Hepatocyte (in vitro differentiated cells): ENCODE measurements around the gene PKP3. TPM values are rescaled to one million over a fixed set of nuclear protein-coding genes. Genes with fewer than 3 reads are reported as not detected.

Experiments
- DNase-seq: peaks from one replicate; pipeline ENCODE4 v3.0.0-alpha.2; 2016; ENCODE audit warnings: low spot score
- H2AFZ ChIP-seq: fragments of 200-600 bp; sonication (generic); 2 replicates; pipeline ENCODE4 v1.6.0; 2016; ENCODE audit warnings: antibody characterized with exemption, mild to moderate bottlenecking
- H3K27ac ChIP-seq: fragments of 200-600 bp; sonication (generic); 2 replicates; pipeline ENCODE4 v1.5.1; 2016; ENCODE audit warnings: mild to moderate bottlenecking
- H3K27me3 ChIP-seq: fragments of 200-600 bp; sonication (generic); 2 replicates; pipeline ENCODE4 v1.6.1; 2016
- H3K36me3 ChIP-seq: fragments of 200-600 bp; sonication (generic); replicated peaks from 2 replicates; pipeline ENCODE4 v1.5.1; 2016; ENCODE audit warnings: low read depth; ENCODE audit not compliant: insufficient read depth
- H3K4me1 ChIP-seq: fragments of 200-600 bp; sonication (generic); 2 replicates; pipeline ENCODE4 v1.5.1; 2016; ENCODE audit warnings: mild to moderate bottlenecking, moderate library complexity; ENCODE audit not compliant: insufficient read depth
- H3K4me2 ChIP-seq: fragments of 200-600 bp; sonication (generic); 2 replicates; pipeline ENCODE4 v1.6.0; 2016
- H3K4me3 ChIP-seq: fragments of 200-600 bp; sonication (generic); 2 replicates; pipeline ENCODE4 v1.5.1; 2016; ENCODE audit warnings: mild to moderate bottlenecking
- H3K79me2 ChIP-seq: fragments of 200-600 bp; sonication (generic); 2 replicates; pipeline ENCODE4 v1.6.0; 2017; ENCODE audit warnings: mild to moderate bottlenecking
- H3K9me2 ChIP-seq: fragments of 200-600 bp; sonication (generic); replicated peaks from 2 replicates; pipeline ENCODE4 v1.6.0; 2017; ENCODE audit warnings: mild to moderate bottlenecking; ENCODE audit not compliant: insufficient read depth
- H3K9me3 ChIP-seq: fragments of 200-600 bp; sonication (generic); 2 replicates; pipeline ENCODE4 v1.5.1; 2016; ENCODE audit warnings: low read depth, mild to moderate bottlenecking
- H4K20me1 ChIP-seq: fragments of 200-600 bp; sonication (generic); 2 replicates; pipeline ENCODE4 v1.6.0; 2016; ENCODE audit warnings: mild to moderate bottlenecking; ENCODE audit not compliant: insufficient read depth, poor library complexity, severe bottlenecking
- EZH2 ChIP-seq: fragments of 200-600 bp; sonication (generic); IDR thresholded peaks from 2 replicates; pipeline ENCODE4 v1.6.1; 2016; ENCODE audit warnings: antibody characterized with exemption, mild to moderate bottlenecking, borderline replicate concordance
- EZH2phosphoT487 ChIP-seq: fragments of 200-600 bp; sonication (generic); IDR thresholded peaks from one replicate; pipeline ENCODE4 v1.6.1; 2018; ENCODE audit warnings: antibody characterized with exemption, mild to moderate bottlenecking, low read depth, moderate library complexity; ENCODE audit not compliant: unreplicated experiment, severe bottlenecking
- WGBS: methylation state at CpG from one replicate; pipeline ENCODE4 v1.1.6; 2016; ENCODE audit warnings: low lambda C conversion rate; ENCODE audit errors: missing lambda C conversion rate; 5-methylcytosine and 5-hydroxymethylcytosine counted together
- polyA plus RNA-seq: library from polyadenylated mRNA; unstranded; fragments of >200 nt; fragmentation: Nextera tagmentation; extraction: Ambion mirVana; gene quantifications from 2 replicates; pipeline ENCODE4 v1.2.1, GENCODE V29; 2016
- total RNA-seq: library from RNA; depleted of rRNA; stranded (reverse); fragments of >200 nt; gene quantifications from 2 replicates; pipeline ENCODE4 v1.2.3, GENCODE V29; 2014
- TF ChIP-seq, protein P1 (sequence below): fragments of 200-600 bp; sonication (generic); IDR thresholded peaks from 2 replicates; pipeline ENCODE4 v1.5.1; 2016; ENCODE audit warnings: antibody characterized with exemption, mild to moderate bottlenecking; ENCODE audit not compliant: poor library complexity

The PKP3 gene
- total and polyA plus RNA-seq, 2 experiments from 2014 or later, result 62.1 to 89.5 TPM

DNA sequence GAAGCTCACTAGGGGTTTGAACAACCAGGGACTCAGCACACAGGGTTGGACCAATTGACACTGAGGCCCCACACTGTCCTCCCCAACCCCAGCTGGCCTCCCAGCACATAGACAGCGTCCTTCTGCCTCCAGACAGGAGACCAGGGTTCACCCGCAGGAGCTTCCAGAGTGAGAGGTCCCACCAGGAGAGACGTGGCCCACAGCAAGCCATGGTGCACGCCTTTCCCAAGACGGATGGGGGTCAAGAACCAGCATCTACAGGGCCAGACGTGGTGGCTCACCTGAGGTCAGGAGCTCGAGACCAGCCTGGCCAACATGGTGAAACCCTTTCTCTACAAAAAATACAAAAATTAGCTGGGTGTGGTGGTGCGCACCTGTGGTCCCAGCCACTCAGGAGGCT is 32.8 kb downstream of the PKP3 start:
- Histone ChIP-seq H3K4me1 (peaks cover 4% of the 10 kb centered on the region), H3K36me3 (no peaks in the 10 kb centered on the region), H3K9me2 (no peaks in the 10 kb centered on the region), H3K4me3 (no peak overlapping the region), H3K27me3 (no peaks in the 10 kb centered on the region), H3K9me3 (no peaks in the 10 kb centered on the region), H3K79me2 (no peaks in the 10 kb centered on the region), H3K27ac (no peak overlapping the region), H4K20me1 (no peaks in the 10 kb centered on the region), H3K4me2 (no peak overlapping the region), H2AFZ (no peak overlapping the region)
- WGBS, result 96% methylated on average over 8 of the region's 8 CpGs
- no peak for DNase-seq
- TF ChIP-seq, protein P1, sequence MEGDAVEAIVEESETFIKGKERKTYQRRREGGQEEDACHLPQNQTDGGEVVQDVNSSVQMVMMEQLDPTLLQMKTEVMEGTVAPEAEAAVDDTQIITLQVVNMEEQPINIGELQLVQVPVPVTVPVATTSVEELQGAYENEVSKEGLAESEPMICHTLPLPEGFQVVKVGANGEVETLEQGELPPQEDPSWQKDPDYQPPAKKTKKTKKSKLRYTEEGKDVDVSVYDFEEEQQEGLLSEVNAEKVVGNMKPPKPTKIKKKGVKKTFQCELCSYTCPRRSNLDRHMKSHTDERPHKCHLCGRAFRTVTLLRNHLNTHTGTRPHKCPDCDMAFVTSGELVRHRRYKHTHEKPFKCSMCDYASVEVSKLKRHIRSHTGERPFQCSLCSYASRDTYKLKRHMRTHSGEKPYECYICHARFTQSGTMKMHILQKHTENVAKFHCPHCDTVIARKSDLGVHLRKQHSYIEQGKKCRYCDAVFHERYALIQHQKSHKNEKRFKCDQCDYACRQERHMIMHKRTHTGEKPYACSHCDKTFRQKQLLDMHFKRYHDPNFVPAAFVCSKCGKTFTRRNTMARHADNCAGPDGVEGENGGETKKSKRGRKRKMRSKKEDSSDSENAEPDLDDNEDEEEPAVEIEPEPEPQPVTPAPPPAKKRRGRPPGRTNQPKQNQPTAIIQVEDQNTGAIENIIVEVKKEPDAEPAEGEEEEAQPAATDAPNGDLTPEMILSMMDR, result no peak

DNA sequence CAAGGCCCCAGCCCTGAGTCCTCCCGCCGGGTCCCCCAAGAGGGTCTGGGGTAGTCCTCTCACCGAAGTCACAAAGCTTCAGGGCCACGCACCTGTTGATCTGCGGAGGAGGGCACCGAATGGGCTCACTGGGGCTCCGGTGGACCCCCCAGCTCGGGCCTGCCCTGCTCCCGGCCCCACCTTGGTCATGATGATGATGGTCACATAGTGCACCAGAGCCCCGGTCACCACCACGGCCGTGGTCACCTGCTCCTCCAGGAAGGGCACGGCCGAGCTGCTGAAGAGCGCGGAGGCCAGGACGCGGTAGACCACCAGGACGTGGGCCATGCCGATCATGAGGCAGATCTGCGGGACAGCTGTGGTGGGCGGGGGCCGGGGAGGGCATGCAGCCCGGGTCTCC is 34.3 kb downstream of the PKP3 start:
- no peak for DNase-seq
- 95% methylated on average over 24 of the region's 24 CpGs for WGBS

DNA sequence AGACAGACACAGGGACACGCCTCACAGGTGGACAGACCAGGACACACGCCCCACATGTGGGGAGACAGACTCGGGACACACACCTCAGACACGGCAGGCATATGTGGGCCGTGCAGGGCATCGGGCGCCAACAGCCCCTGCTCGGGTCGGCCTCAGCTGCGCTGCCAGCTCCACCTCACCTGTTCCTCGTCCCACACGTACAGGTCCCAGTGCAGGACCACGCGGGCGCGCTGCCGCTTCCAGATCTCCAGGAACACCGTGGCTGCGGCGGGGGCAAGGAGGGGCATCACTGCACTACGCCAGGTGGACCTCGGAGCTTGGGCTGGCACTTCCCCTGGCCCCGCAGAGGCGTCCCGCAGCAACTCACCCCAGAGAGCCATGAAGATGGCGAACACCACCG is 35.4 kb downstream of the PKP3 start:
- Histone ChIP-seq H2AFZ (no peak overlapping the region), H3K27me3 (no peaks in the 10 kb centered on the region), H4K20me1 (no peaks in the 10 kb centered on the region), H3K9me3 (no peaks in the 10 kb centered on the region), H3K4me2 (no peak overlapping the region), H3K4me1 (no peaks in the 10 kb centered on the region), H3K36me3 (no peaks in the 10 kb centered on the region), H3K4me3 (no peak overlapping the region), H3K27ac (no peak overlapping the region), H3K9me2 (no peaks in the 10 kb centered on the region), H3K79me2 (no peaks in the 10 kb centered on the region)
- DNase-seq, result no peak
- 97% methylated on average over 26 of the region's 27 CpGs for WGBS
- TF ChIP-seq, protein P1, result no peak
- no peak for TF ChIP-seq EZH2phosphoT487
- TF ChIP-seq EZH2, result no peak

More for the DNA sequence above, 34.3 kb downstream of the PKP3 start:
- Histone ChIP-seq H3K4me2 (no peak overlapping the region), H3K36me3 (no peaks in the 10 kb centered on the region), H3K9me3 (no peaks in the 10 kb centered on the region), H3K4me1 (no peaks in the 10 kb centered on the region), H3K4me3 (no peak overlapping the region), H3K27me3 (no peaks in the 10 kb centered on the region), H3K9me2 (no peaks in the 10 kb centered on the region), H3K27ac (no peak overlapping the region), H3K79me2 (no peaks in the 10 kb centered on the region), H2AFZ (no peak overlapping the region), H4K20me1 (no peaks in the 10 kb centered on the region)
- TF ChIP-seq EZH2phosphoT487, result no peak
- TF ChIP-seq, protein P1, result no peak
- TF ChIP-seq EZH2, result no peak

DNA sequence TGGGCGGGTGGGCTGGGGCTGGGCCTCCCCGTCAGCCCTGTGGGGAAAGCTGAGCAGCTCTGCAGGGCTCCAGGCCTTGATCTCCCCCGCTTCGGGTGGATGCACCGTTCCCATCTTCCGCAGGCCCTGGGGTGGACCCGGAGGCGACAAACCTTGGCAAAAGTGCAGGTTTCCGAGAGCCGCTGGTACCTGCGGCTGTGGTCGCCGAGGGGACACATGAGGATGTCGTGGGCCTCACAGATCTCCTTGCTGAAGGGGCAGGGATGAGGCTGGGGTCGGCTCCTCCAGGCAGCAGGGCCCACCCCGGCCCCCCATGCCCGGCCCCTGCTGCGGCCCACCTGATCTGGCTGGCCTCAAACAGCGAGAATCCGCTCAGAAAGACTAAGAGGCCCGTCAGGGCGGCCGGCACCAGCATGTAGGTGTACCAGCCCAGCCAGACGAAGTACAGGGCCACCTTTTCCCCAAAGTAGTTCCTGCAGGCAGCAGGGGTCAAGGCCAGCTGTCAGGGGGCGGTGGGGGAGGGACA is 36.0 kb downstream of the PKP3 start:
- H3K27ac ChIP-seq, result no peak overlapping the region
- H3K9me2 ChIP-seq, result no peaks in the 10 kb centered on the region
- H3K9me3 ChIP-seq, result no peaks in the 10 kb centered on the region
- no peaks in the 10 kb centered on the region for H3K36me3 ChIP-seq
- no peak overlapping the region for H2AFZ ChIP-seq
- H3K27me3 ChIP-seq, result no peaks in the 10 kb centered on the region
- no peaks in the 10 kb centered on the region for H3K4me1 ChIP-seq
- H3K4me3 ChIP-seq, result no peak overlapping the region
- no peaks in the 10 kb centered on the region for H3K79me2 ChIP-seq
- TF ChIP-seq, protein P1, result no peak
- TF ChIP-seq EZH2 (no peak), EZH2phosphoT487 (no peak)
- WGBS, result 79% methylated on average over 19 of the region's 25 CpGs
- no peak for DNase-seq
- H3K4me2 ChIP-seq, result no peak overlapping the region
- no peaks in the 10 kb centered on the region for H4K20me1 ChIP-seq
